NT2/D1 (cell line): ENCODE results near the gene S100PBP.
A peak's percentile ranks its signal among the peaks of the same experiment; 100 is the strongest.

Experiments used
- DNase-seq: peaks from one replicate; pipeline ENCODE4 v3.0.0-alpha.2; 2011; ENCODE audit warnings: low read depth, low spot score
- H3K27me3 ChIP-seq: 2 replicates; pipeline ENCODE4 v1.6.0; 2011; ENCODE audit warnings: mild to moderate bottlenecking; ENCODE audit not compliant: insufficient read length, insufficient read depth
- H3K36me3 ChIP-seq: 2 replicates; pipeline ENCODE4 v1.6.1; 2011; ENCODE audit warnings: mild to moderate bottlenecking, low read length, mixed read lengths; ENCODE audit not compliant: insufficient read depth, insufficient read length
- H3K4me1 ChIP-seq: 2 replicates; pipeline ENCODE4 v1.5.1; 2011; ENCODE audit not compliant: insufficient read depth, insufficient read length
- H3K4me3 ChIP-seq: 2 replicates; pipeline ENCODE4 v1.5.1; 2011; ENCODE audit warnings: low read depth; ENCODE audit not compliant: insufficient read length
- H3K9ac ChIP-seq: 2 replicates; pipeline ENCODE4 v1.6.0; 2011; ENCODE audit warnings: low read depth; ENCODE audit not compliant: insufficient read length
- H3K9me3 ChIP-seq: 2 replicates; pipeline ENCODE4 v1.5.1; 2011; ENCODE audit warnings: mild to moderate bottlenecking, low read length; ENCODE audit not compliant: insufficient read depth
- SUZ12 ChIP-seq: IDR thresholded peaks from 2 replicates; pipeline ENCODE4 v1.6.1; 2011; ENCODE audit not compliant: insufficient read length, insufficient read depth; ENCODE audit errors: extremely low read depth
- YY1 ChIP-seq: IDR thresholded peaks from 2 replicates; pipeline ENCODE4 v1.6.1; 2011; ENCODE audit not compliant: insufficient read length, insufficient read depth
- ZNF274 ChIP-seq: IDR thresholded peaks from 2 replicates; pipeline ENCODE4 v1.6.1; 2011; ENCODE audit warnings: mild to moderate bottlenecking, low read depth, low read length

S100PBP gene

DNA sequence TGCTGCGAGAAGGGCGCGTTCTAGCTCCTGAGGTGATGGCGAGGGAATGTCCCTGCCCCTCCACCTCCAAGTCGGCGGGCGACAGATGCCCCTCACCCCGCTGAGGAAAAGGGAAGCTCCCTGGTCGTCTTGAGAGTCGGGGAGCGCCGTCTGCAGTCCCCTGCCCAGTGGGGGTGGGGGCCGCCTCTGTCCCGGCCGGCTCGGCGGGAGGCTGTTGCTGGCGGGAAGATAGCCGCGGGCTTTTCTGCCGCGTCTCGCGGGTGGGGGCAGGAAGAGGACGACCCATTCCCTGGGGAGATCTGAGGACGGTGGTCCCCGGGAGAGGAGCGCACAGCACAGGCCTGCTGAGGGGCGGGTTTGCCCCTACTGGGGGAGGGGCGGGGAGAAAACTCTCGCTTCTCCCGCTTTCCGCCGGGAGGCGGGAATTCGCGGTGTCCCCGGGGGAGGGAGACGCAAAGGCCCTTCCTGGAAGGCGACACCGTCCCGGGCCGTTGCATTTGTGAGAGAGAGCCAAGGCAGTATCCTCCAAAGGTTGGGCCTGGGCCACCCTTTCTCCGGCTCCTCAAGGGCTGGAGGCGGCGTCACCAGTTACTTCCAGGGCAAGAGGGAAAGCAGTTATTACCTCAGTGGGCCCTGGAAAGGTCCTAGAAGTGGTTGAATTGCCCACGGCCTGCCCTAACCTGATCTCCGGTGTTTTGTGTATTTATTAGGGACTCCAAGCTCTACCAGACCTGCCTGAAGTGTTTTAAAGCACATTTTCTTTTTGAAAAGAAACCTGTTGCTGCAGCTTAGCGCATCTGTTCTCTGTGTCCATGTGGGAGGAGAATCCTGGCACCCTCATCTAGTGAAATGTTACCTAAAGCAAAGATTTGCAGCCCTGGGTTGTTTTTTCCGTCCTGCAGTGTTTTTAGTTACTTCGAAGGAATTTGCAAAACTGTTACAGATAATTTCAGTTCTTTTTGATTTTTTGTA lies 648 bp downstream of the S100PBP start:
- peaks cover 31% of the 10 kb centered on the region for H3K36me3 ChIP-seq
- peak overlapping the region; percentile 94 for H3K4me3 ChIP-seq
- H3K4me1 ChIP-seq = peaks cover 5% of the 10 kb centered on the region

DNA sequence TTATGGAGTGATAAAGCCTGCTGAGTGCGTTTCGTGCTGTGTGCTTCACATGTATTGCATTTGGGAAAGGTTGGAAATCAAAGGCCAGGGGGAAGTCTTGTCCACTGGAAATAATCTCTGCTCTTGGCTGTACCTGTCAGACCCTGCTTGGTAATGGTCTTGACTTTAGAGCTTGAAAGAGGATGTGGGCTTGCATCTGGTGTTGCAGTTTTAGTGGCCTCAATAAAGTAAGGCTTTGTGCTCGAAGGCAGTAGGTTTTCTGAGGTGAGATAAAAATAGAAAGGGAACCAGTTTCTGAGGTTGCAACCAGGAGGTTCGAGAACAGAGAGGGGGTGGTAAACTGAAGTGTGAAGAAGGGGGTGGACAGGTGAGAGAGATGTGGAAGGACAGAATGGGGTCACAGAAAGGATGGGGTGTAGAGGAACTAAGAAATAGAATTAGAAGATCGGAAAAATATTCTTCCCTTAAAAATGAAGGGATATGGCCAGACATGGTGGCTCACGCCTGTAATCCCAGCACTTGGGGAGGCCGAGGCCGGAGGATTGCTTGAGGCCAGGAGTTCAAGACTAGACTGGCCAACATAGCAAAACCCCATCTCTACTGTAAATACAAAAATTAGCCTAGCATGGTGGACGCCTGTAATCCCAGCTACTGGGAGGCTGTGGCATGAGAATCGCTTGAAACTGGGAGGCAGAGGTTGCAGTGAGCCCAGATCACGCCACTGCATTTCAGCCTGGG lies 1.5 kb downstream of the S100PBP start:
- no peaks in the 10 kb centered on the region for H3K27me3 ChIP-seq
- no peak for TF ChIP-seq SUZ12
- TF ChIP-seq YY1 = no peak
- TF ChIP-seq ZNF274 = no peak
- H3K36me3 ChIP-seq = peaks cover 24% of the 10 kb centered on the region
- H3K9me3 ChIP-seq = no peaks in the 10 kb centered on the region
- no peak for DNase-seq
- peak overlapping the region; percentile 100 for H3K9ac ChIP-seq
- H3K4me1 ChIP-seq = peaks cover 3% of the 10 kb centered on the region
- peak overlapping the region; percentile 94 for H3K4me3 ChIP-seq

More for the DNA sequence above, 648 bp downstream of the S100PBP start:
- no peaks in the 10 kb centered on the region for H3K9me3 ChIP-seq
- peak; percentile 82 for DNase-seq
- H3K9ac ChIP-seq = peak overlapping the region; percentile 100
- TF ChIP-seq SUZ12 = no peak
- no peak for TF ChIP-seq ZNF274
- peak; percentile 21 for TF ChIP-seq YY1
- H3K27me3 ChIP-seq = no peaks in the 10 kb centered on the region

DNA sequence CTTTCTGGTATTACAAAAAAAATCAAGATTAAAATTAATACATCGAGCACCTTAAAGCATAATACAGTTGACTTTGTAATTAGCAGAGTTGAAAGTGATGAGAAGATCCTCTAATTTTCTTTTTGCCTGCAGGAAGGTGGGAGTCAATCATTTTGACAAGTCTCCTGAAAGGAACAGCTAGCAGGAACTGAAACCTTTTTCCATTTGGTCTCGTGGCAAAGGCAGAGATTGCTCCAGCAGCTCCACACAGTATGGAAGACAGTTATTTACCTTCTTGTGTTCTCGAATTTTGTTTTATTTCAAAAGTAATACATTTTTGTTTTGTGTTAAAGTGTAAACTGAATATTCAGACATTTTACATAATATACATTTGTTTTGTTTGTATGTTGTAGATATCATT lies 7.7 kb downstream of the S100PBP start:
- Histone ChIP-seq H3K36me3 (peaks cover 61% of the 10 kb centered on the region), H3K27me3 (no peaks in the 10 kb centered on the region), H3K9me3 (no peaks in the 10 kb centered on the region), H3K9ac (no peak overlapping the region), H3K4me3 (no peak overlapping the region), H3K4me1 (no peaks in the 10 kb centered on the region)
- TF ChIP-seq ZNF274 (no peak), SUZ12 (no peak), YY1 (no peak)
- no peak for DNase-seq

DNA sequence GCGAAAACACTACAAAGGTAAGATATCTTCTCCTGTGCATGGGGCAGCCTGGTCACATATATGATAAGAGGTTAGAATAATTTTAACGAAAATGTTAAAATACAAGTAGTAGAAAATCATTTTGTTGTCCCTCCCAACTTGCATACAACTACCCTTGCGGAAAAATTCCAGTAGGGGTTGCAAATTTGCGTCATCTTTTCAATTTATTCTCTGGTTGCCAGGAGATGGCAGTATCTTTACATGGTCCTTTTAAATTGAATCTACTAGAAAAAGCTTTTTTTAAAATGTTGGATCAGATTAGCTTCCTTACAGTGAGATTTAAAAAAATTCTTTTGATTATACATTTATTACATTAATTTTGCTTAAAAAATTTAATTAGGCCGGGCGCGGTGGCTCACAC lies 10.9 kb downstream of the S100PBP start:
- no peaks in the 10 kb centered on the region for H3K4me1 ChIP-seq
- H3K27me3 ChIP-seq = no peaks in the 10 kb centered on the region
- H3K36me3 ChIP-seq = peaks cover 80% of the 10 kb centered on the region
- DNase-seq = no peak
- TF ChIP-seq ZNF274 = no peak
- TF ChIP-seq SUZ12 = no peak
- no peak for TF ChIP-seq YY1
- no peak overlapping the region for H3K9ac ChIP-seq
- H3K9me3 ChIP-seq = no peaks in the 10 kb centered on the region
- H3K4me3 ChIP-seq = no peak overlapping the region

DNA sequence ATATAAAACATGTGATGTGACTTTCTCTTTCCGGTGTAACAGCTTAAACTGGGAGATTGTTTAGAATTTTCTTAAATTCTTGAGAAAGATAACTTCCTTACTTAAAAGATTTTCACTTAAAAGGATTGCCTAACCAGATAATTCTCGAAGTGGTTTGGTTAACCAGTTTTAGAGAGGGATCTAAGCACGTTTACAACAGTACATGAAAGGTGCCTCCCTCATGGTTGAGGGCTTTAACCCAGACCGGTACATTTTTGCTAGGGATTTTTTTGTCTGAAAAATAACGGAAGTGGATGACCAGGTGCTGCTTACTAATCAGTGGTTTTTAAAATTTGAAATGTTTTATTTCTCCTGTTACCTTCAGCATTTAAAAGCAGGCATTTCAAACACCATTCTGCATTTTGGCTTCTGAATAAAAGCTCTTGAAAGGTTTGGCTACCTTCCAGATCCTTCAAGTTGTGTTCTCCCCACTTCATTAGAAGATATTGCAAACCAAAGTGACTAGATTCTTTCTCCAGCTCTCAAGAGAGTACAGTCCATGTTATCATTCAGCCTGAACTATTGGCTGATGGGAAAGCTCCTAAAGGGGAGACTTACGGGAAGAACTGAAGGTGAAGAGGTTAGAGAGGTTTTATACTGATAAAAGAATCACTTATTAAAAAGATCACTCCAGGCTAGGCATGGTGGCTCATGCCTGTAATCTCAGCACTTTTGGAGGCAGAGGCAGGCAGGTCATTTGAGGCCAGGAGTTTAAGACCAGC lies 12.8 kb downstream of the S100PBP start:
- Histone ChIP-seq H3K4me3 (no peak overlapping the region), H3K27me3 (no peaks in the 10 kb centered on the region), H3K9me3 (no peaks in the 10 kb centered on the region), H3K36me3 (peaks cover 92% of the 10 kb centered on the region), H3K9ac (no peak overlapping the region), H3K4me1 (no peaks in the 10 kb centered on the region)
- TF ChIP-seq YY1 = no peak
- no peak for TF ChIP-seq SUZ12
- TF ChIP-seq ZNF274 = no peak
- DNase-seq = no peak

DNA sequence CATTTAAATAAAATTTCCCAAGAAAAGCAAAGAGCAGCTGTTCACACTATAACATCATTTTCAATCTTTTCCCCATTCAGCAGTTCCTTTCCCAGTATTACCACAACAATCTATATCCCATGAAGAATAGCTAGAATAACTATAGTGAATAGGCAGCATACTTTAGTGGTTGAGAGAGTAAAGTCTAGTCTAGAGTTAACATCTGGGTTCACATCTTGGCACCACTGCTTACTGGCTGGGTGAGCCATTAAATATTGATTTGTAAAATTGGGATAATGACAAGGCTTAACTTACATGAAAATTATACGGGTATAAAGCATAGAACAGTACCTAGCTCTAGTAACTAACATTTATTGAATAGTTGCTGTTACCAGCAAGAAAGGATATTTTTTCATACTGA lies 14.4 kb downstream of the S100PBP start:
- H3K36me3 ChIP-seq = peaks cover 89% of the 10 kb centered on the region
- no peak for TF ChIP-seq YY1
- TF ChIP-seq ZNF274 = no peak
- no peak for TF ChIP-seq SUZ12

More for the DNA sequence above, 14.4 kb downstream of the S100PBP start:
- Histone ChIP-seq H3K27me3 (no peaks in the 10 kb centered on the region), H3K9ac (no peak overlapping the region), H3K4me3 (no peak overlapping the region), H3K4me1 (no peaks in the 10 kb centered on the region), H3K9me3 (no peaks in the 10 kb centered on the region)
- DNase-seq = no peak
